ENCODE results near the gene ARHGAP31. TPM values are rescaled to one million over a fixed set of nuclear protein-coding genes. Genes with fewer than 3 reads are reported as not detected.
"Not testable (repeated sequence)": the region's sequence is repeated elsewhere in the genome, so short reads cannot be mapped to it uniquely, and the experiment has no call there.

ARHGAP31 gene
- total RNA-seq, 4 donors from 2014 or later: 19.8 to 28.7 (median 22.6) TPM

- peak; percentile 77 for ATAC-seq
- Histone ChIP-seq H3K27me3 (no peaks in the 10 kb centered on the region), H3K27ac (peak overlapping the region in 3 of 4 donors; percentile 31 to 46 (median 33)), H3K4me1 (peaks cover 0 to 53% (median 10%) of the 10 kb centered on the region in 3 donors), H3K9me3 (no peaks in the 10 kb centered on the region), H3K4me3 (no peak overlapping the region), H3K36me3 (no peaks in the 10 kb centered on the region)
- 24 to 53% methylated on average over 3 to 6 of the region's 6 CpGs for WGBS, 2 donors (ENCODE audit: low coverage in 1 of 2)
- TF ChIP-seq EP300 (IDR thresholded peaks at IDR 0.05) (no peak), CTCF (IDR thresholded peaks at IDR 0.05) (peak in 3 of 4 experiments; percentile 34 to 48 (median 42)), POLR2AphosphoS5 (IDR thresholded peaks at IDR 0.05) (no peak)
Observed at GRCh38 chr3:119352863-119353527, 58.8 kb downstream of the ARHGAP31 start.

- not testable (repeated sequence) for H3K27me3 ChIP-seq, ATAC-seq, H3K36me3 ChIP-seq, H3K4me3 ChIP-seq, H3K9me3 ChIP-seq, H3K27ac ChIP-seq
- 67 to 90% methylated on average over 1 to 3 of the region's 5 CpGs for WGBS, 2 donors (ENCODE audit: low coverage in 1 of 2)
- H3K4me1 ChIP-seq: peaks cover 0 to 47% (median 10%) of the 10 kb centered on the region in 3 donors
Observed at GRCh38 chr3:119355608-119356007, 61.4 kb downstream of the ARHGAP31 start.

- peaks cover 0 to 42% (median 10%) of the 10 kb centered on the region in 3 donors for H3K4me1 ChIP-seq
- ATAC-seq: no peak
Observed at GRCh38 chr3:119356646-119357045, 62.5 kb downstream of the ARHGAP31 start.

GRCh38 chr3:119357190-119357589, 63.0 kb downstream of the ARHGAP31 start:
- peaks cover 0 to 38% (median 10%) of the 10 kb centered on the region in 3 donors for H3K4me1 ChIP-seq
- H3K9me3 ChIP-seq: no peaks in the 10 kb centered on the region
- H3K27me3 ChIP-seq: no peaks in the 10 kb centered on the region
- ATAC-seq: no peak
- H3K4me3 ChIP-seq: no peak overlapping the region
- TF ChIP-seq POLR2A (IDR thresholded peaks at IDR 0.05) (no peak), EP300 (IDR thresholded peaks at IDR 0.05) (no peak), POLR2AphosphoS5 (IDR thresholded peaks at IDR 0.05) (no peak), CTCF (IDR thresholded peaks at IDR 0.05) (no peak)
- no peaks in the 10 kb centered on the region for H3K36me3 ChIP-seq
- 27 to 32% methylated on average over 6 of the region's 6 CpGs for WGBS, 2 donors (ENCODE audit: low coverage in 1 of 2)
- H3K27ac ChIP-seq: no peak overlapping the region

More at GRCh38 chr3:119356646-119357045, 62.5 kb downstream of the ARHGAP31 start:
- no peak for TF ChIP-seq CTCF (IDR thresholded peaks at IDR 0.05)
- no peak for TF ChIP-seq EP300 (IDR thresholded peaks at IDR 0.05)
- no peak for TF ChIP-seq POLR2AphosphoS5 (IDR thresholded peaks at IDR 0.05)
- TF ChIP-seq POLR2A (IDR thresholded peaks at IDR 0.05): no peak
- Histone ChIP-seq H3K9me3 (no peaks in the 10 kb centered on the region), H3K27me3 (no peaks in the 10 kb centered on the region), H3K27ac (no peak overlapping the region), H3K4me3 (no peak overlapping the region), H3K36me3 (no peaks in the 10 kb centered on the region)

GRCh38 chr3:119359476-119360326, 65.5 kb downstream of the ARHGAP31 start:
- peak overlapping the region in 1 of 4 donors; percentile 14 for H3K27ac ChIP-seq
- ATAC-seq: no peak
- TF ChIP-seq POLR2A (IDR thresholded peaks at IDR 0.05) (no peak), EP300 (IDR thresholded peaks at IDR 0.05) (no peak), CTCF (IDR thresholded peaks at IDR 0.05) (no peak), POLR2AphosphoS5 (IDR thresholded peaks at IDR 0.05) (no peak)
- no peak overlapping the region for H3K4me3 ChIP-seq
- no peaks in the 10 kb centered on the region for H3K9me3 ChIP-seq
- no peaks in the 10 kb centered on the region for H3K27me3 ChIP-seq
- peaks cover 0 to 19% (median 3%) of the 10 kb centered on the region in 3 donors for H3K4me1 ChIP-seq
- 55 to 61% methylated on average over 6 to 10 of the region's 11 CpGs for WGBS, 2 donors (ENCODE audit: low coverage in 1 of 2)
- H3K36me3 ChIP-seq: no peaks in the 10 kb centered on the region

All from gastroesophageal sphincter (tissue), 4 donors.